Hematopoietic multipotent progenitor cell treated with erythropoietin and hydrocortisone succinate and interleukin-3 and kit ligand, for 4 days (in vitro differentiated cells): Measurements from ENCODE around the gene MCF2L.
A peak's percentile ranks its signal among the peaks of the same experiment; 100 is the strongest.

Experiments
- DNase-seq: peaks from one replicate; pipeline ENCODE4 v3.0.0-alpha.2; 2015

Gene MCF2L

GRCh38 chr13:112943309-112944125, 25.5 kb upstream of the MCF2L start:
- DNase-seq, result peak; percentile 51

DNA sequence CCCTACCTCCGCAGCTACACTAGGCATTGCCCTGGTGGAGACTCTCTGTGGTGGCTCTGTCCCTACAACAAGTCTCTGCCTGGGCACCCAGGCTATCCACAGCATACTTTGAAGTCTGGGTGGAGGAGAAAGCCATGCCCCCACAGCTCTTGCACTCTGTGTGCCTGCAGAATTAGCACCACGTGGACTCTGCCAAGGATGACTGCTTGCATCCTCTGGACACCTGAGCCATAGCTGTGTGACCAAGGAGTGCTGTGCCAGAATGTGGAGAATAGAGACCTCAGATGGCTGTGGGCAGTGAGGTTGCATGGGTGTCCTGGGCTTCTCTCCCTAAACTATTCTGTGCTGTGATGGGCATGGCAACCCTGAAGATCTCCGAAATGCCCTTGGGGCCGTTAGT, 21.2 kb upstream of the MCF2L start:
- DNase-seq, result no peak

- no peak for DNase-seq
These were observed 17.2 kb upstream of the MCF2L start for GRCh38 chr13:112951674-112952371.

DNA sequence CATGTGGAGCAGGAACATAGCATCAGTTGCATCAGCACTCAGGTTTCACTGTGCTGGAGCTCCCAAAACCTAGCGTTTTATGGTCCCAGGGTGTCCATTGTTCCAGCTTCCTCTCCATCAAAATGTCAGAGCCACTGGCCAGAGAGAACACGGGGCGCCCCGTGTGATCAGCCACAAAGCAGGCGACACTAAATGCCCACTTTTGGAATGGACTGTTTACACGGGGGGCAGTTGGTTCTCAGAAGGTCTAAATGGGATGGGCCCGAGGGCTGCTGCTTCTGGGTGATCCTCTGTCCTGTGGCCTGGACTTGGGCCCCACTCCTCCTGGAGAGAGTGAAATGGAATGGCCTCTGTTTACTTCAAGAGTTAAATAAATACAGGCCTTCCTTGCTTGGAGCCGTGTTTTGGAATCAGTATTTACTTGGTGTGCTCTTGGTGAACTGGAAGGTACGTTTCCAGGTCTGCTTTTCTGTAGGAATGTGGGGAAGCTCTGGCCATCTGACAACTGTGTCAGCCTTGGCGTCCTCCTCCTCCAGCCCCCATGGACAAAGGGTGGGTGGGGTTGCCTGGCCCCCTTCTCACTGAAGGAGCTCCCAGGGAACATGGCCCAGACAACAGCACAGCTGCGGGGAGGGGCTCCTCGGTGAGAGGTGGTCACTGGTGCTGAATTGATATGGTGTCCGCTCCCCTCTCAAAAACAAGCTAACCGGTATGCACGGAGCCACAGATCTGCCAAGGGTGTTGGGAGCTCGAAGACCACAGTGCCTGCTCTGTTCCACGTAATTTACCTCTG, 16.1 kb upstream of the MCF2L start:
- no peak for DNase-seq

GRCh38 chr13:112953591-112954487, 15.2 kb upstream of the MCF2L start:
- DNase-seq, result no peak

- no peak for DNase-seq
These were observed 14.3 kb upstream of the MCF2L start for GRCh38 chr13:112954488-112955270.

GRCh38 chr13:112955271-112955937, 13.6 kb upstream of the MCF2L start:
- no peak for DNase-seq

- DNase-seq, result no peak
These were observed 13.1 kb upstream of the MCF2L start for GRCh38 chr13:112955956-112956355.

- no peak for DNase-seq
These were observed 12.3 kb upstream of the MCF2L start for GRCh38 chr13:112956571-112957294.

- no peak for DNase-seq
These were observed 11.7 kb upstream of the MCF2L start for GRCh38 chr13:112957295-112957677.

- DNase-seq, result no peak
These were observed 10.7 kb upstream of the MCF2L start for GRCh38 chr13:112958127-112958989.

DNA sequence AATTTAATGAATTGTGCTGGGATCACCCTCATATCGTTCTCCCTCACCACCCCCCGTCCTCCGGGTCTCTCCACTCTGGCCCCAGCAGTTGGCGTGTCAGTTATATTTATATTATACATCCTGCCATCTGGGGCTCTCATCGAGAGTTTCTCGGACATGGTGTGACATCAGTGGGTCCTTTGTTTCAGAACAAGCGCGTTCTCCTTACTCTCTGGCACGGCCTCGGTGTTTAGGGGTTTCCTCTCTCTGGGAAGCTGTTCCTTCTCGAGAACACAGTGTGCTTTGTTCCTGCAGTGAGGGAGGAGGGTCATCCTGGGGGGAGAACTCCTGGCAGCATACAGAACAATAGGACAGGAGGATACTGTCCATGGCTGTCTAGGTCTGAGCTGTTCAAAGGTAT, 9.8 kb upstream of the MCF2L start:
- DNase-seq, result no peak

GRCh38 chr13:112959701-112960542, 9.1 kb upstream of the MCF2L start:
- DNase-seq, result no peak

DNA sequence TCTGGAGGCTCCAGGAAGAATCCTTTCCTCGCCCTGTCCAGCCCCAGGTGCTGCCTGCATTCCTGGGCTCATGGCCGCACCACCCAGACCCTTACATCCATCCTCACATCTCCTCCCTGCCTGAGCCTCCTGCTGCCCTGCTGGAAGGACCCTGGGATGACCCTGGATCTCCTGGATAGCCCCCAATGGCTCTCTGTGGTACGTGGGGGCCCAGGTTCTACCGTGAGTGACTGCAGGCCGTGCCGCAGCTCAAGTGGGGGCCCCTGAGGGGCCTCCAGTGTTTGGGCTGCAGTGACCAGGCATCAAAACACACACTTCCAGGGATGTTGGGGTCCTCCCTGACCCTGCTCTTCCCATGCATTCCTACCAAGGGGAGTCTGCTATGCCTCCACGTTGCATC, 8.3 kb upstream of the MCF2L start:
- DNase-seq, result no peak

DNA sequence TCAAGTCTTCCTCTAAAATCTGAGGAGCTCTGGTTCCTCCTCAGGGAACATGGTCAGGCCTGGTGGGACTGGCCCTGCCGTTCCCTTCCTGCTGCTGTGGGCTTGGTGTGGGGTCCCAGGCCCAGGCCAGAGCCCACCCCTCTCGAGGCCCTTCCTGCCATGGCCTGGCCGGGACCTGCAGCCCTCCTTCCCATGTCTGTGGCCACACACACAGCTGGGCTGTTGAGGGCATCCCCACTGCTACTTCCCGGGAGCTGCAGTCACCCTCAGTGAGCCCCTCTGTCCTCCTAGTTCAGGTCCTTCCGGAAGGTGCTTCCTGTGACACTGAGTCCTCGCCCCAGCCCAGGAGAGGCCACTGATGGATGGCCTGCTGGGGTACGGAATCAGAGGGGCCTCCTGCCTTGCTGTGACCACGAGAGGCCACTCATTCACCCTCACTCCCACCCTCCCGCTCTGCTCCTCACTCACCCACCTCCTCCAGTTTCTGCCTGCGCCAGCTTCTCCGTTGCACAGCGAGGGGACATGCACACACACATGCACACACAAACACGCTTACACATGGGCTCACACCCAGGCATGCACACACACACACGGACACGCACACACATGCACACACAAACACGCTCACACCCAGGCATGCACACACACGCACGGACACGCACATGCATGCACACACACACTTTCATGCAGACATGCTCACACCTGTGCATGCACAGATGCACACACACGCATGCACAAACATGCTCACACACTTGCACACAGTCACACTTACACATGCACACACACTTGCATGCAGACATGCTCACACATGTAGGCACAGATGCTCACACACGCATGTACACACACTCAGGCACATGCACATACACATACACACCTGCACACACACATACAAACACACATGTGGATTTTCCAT, 7.3 kb upstream of the MCF2L start:
- DNase-seq, result no peak

DNA sequence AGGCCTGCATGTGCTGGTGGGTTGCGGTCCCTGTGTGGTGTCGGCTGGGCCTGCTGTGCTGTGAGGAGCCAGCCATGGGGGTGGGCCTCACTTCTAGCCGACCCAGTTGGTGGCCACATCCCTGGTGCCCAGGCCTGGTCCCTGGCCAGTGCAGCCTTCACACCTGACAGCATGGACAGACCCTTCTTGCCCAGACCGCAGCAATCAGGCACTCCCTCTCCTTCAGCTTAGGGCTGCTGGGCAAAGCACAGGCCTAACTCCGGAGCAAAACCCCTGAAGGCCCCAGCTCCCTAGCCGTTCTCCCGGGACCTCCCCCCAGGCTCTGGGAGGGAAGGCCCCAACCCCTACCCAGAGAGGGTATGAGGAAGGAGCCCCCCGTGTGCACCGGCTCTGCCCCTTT, 6.6 kb upstream of the MCF2L start:
- DNase-seq, result no peak

- DNase-seq, result no peak
These were observed 5.9 kb upstream of the MCF2L start for GRCh38 chr13:112962911-112963625.
